ENCODE measurements around the gene TCEANC2.
"Not testable (repeated sequence)": the region's sequence is repeated elsewhere in the genome, so short reads cannot be mapped to it uniquely, and the experiment has no call there.

The TCEANC2 gene

GRCh38 chr1:54088385-54088784, 35.0 kb downstream of the TCEANC2 start:
- no peak for DNase-seq (ENCODE audit: low spot score)

- no peak for DNase-seq (ENCODE audit: low spot score)
Observed at GRCh38 chr1:54091666-54092065, 38.3 kb downstream of the TCEANC2 start.

DNA sequence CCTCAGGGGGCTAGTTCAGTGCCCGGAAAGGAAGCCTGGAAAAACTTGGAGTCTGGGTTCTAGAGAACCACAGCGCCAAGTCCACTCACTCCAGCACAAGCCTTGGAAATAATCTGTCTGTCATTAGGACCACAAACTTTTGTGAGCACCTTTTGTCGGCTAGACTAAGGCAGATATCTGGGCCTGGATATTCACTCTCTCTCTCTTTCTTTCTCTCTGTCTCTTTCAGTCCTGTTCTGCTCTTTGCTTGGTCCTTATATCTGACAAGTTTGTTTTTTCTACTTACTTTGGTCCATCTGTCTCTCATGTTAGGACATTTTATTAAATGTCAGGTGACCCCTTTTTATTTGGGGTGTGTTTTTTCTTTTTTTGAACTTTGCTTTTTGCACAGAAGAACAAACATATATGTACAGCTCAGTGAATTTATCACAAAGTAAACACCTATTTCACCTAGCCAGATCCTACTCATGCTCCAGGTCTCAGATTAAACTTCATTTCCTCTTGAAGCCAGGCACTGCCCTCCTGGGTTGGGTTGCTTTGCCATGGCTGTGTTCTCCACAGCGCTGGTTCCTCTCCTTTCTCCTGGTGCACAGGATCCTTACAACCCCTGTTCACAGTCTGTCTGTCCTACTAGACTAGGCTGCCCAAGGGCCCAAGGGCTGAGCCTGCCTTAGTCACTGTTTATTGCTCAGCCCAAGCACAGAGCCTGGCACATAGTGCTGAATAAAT, 40.8 kb downstream of the TCEANC2 start:
- DNase-seq (ENCODE audit: low spot score) = no peak

GRCh38 chr1:54094730-54095105, 41.3 kb downstream of the TCEANC2 start:
- DNase-seq (ENCODE audit: low spot score) = not testable (repeated sequence)

GRCh38 chr1:54095546-54096226, 42.3 kb downstream of the TCEANC2 start:
- peak; percentile 21 for DNase-seq (ENCODE audit: low spot score)

- DNase-seq (ENCODE audit: low spot score) = no peak
Observed at GRCh38 chr1:54096227-54096876, 42.9 kb downstream of the TCEANC2 start.

DNA sequence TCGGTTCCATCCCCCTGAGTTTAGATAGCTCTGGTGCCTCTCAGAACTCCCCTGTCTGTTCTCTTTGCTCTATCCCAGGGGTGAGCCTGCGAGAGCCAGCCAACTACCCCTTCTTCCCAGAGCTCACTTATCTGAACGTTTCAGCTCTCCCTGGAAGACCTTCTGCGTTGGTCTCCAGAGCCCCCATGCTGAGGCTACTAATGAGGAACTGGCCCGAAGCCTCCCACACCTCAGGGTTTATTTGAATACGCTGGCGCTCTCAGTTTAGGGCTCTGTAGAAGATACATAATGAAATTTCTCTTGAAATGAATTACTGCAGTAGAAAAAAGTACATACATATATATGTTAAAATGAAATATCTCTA, 43.5 kb downstream of the TCEANC2 start:
- DNase-seq (ENCODE audit: low spot score) = no peak

- DNase-seq (ENCODE audit: low spot score) = no peak
Observed at GRCh38 chr1:54099061-54099610, 45.7 kb downstream of the TCEANC2 start.

DNA sequence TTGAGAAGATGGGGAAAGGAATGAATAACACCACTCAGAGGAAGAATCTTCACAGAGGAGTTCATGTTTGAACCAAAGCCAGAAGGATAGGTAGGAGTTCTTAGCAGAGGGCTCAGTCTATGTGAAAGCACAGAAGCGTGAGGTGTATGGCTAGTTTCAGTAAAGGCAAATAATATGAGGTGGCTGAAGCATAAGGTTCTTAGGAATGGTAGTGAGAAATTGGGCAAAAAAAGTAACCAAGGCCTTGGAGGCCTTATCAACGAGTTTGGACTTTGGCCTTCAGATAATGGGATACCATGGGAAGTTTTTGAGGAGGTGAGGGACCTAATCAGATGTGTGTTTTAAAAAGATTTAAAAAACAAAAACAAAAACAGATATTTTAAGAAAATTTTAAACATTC, 47.1 kb downstream of the TCEANC2 start:
- no peak for DNase-seq (ENCODE audit: low spot score)

DNA sequence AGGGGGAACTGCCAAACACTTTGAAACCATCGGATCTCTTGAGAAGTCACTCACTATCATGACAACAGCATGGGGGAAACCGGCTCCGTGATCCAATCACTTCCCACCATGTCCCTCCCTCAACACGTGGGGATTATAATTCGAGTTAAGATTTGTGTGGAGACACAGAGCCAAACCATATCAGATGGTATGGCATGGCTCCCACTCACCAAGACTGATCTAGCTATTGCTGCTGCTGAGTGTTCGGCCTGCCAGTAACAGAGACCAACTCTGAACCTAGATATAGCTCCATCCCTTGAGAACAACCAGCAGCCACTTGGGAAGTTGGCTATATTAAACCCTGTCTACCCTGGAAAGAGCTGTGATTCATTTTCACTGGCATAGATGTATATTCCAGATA, 50.0 kb downstream of the TCEANC2 start:
- no peak for DNase-seq (ENCODE audit: low spot score)

GRCh38 chr1:54104613-54105012, 51.2 kb downstream of the TCEANC2 start:
- DNase-seq (ENCODE audit: low spot score) = not testable (repeated sequence)

DNA sequence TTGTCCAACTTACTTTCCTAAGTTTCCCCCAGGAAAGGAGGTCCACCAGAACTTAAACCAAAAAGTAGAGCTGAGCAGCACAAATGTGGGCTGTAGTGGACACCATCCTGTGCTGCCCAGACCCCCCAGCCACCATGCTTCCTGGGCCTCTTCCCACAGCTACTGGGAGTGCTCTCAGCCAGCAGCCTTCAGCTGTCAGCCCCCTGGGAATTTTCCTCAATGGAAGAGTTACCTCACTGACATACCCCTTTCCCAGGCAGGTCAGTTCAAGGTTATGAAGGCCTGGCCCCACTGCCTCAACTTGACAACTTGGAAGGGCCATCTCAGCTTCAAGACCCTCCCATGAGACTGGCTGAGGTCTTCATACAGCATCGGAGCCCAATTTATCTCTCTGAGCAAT, 51.7 kb downstream of the TCEANC2 start:
- DNase-seq (ENCODE audit: low spot score) = no peak

DNA sequence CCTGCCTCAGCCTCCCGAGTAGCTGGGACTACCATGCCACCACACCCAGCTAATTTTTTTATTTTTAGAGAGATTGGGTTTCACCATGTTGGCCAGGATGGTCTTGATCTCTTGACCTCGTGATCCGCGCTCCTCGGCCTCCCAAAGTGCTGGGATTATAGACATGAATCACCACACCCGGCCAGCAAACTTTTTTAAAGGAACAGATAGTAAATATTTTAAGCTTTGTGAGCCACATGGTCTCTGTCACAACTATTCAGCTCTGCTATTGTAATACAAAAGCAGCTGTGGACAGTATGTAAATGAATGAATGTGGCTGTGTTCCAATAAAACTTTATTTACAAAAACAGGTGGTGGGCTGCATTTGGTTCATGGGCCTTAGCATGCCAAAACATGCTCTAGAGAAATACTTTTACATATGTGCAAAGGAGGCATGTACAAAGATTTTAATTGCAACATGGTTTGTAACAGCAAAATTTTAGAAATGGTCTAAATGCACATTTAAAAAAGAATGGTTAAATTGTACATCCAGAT, 52.4 kb downstream of the TCEANC2 start:
- DNase-seq (ENCODE audit: low spot score) = no peak

GRCh38 chr1:54107131-54107530, 53.7 kb downstream of the TCEANC2 start:
- DNase-seq (ENCODE audit: low spot score) = no peak

GRCh38 chr1:54108156-54108555, 54.7 kb downstream of the TCEANC2 start:
- DNase-seq (ENCODE audit: low spot score) = no peak

- DNase-seq (ENCODE audit: low spot score) = no peak
Observed at GRCh38 chr1:54109129-54110090, 56.0 kb downstream of the TCEANC2 start.

DNA sequence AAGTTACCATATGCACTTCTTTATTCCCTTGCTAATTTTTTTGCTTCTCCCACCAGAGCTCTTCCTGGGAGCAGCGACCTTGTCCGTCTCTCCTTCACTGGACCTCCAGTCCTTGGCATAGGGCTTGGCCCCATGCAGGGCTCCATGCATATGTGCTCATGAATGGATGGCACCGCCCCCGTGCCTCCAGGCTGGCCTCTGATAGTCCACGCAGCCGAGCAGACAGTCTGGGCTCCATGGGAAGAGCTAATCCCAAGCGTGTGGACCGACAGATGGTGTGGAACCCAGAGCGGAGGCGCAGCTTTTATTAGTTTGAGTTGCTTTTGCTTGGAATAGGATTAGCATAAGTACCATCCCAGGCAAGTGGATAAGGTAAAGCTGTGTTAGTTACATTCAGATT, 57.6 kb downstream of the TCEANC2 start:
- DNase-seq (ENCODE audit: low spot score) = no peak

GRCh38 chr1:54111624-54112023, 58.2 kb downstream of the TCEANC2 start:
- DNase-seq (ENCODE audit: low spot score) = no peak

DNA sequence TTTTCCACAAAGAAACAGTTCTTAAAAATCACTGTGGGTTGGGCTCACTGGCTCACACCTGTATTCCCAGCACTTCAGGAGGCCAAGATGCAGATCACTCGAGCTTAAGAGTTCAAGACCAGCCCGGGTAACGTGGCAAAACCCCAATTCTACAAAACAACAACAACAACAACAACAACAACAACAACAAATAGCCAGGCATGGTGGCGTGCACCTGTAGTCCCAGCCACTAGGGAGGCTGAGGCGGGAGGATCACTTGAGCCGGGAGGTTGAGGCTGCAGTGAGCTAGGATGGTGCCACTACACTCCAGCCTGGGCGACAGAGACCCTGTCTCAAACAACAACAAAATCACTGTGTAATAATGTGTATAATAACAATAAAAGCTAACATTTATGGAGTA, 58.6 kb downstream of the TCEANC2 start:
- DNase-seq (ENCODE audit: low spot score) = no peak

- DNase-seq (ENCODE audit: low spot score) = no peak
Observed at GRCh38 chr1:54112705-54113368, 59.4 kb downstream of the TCEANC2 start.

DNA sequence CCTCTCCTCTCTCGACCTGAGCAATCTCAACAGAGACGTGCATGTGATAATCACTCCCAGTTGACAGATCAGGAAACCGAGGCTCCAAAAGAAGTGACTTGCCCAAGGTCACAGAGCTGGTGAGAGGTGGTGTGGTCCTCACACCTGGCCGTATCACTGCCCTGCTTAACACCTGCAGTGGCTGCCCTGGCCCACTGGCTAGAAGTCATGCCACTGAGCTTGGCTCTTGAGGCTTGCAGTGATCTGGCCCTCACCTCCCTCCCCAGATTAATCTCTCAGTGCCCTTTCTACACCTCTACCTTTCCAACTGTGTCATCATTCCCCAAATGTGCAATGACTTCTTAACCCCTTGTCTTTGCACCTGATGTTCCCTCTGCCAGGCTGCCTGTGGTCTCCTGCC, 60.6 kb downstream of the TCEANC2 start:
- no peak for DNase-seq (ENCODE audit: low spot score)
